ENCODE data around the gene TEX35.
"Not testable (repeated sequence)": the region's sequence is repeated elsewhere in the genome, so short reads cannot be mapped to it uniquely, and the experiment has no call there.

The TEX35 gene

GRCh38 chr1:178541829-178542553, 29.1 kb downstream of the TEX35 start:
- DNase-seq, result peak in 5 of 14 donors; percentile 32 to 75 (median 46)

- peak; percentile 35 to 91 (median 82) for DNase-seq
Observed at GRCh38 chr1:178542554-178543289, 29.8 kb downstream of the TEX35 start.

- DNase-seq, result no peak
Observed at GRCh38 chr1:178543290-178543607, 30.3 kb downstream of the TEX35 start.

GRCh38 chr1:178544531-178544930, 31.6 kb downstream of the TEX35 start:
- no peak for DNase-seq

GRCh38 chr1:178548108-178548507, 35.2 kb downstream of the TEX35 start:
- no peak for DNase-seq

GRCh38 chr1:178551307-178551706, 38.4 kb downstream of the TEX35 start:
- DNase-seq, result no peak

GRCh38 chr1:178551940-178552339, 39.0 kb downstream of the TEX35 start:
- no peak for DNase-seq

GRCh38 chr1:178552856-178553255, 39.9 kb downstream of the TEX35 start:
- no peak for DNase-seq

GRCh38 chr1:178554351-178554750, 41.4 kb downstream of the TEX35 start:
- DNase-seq, result not testable (repeated sequence)

- not testable (repeated sequence) for DNase-seq
Observed at GRCh38 chr1:178555613-178556012, 42.7 kb downstream of the TEX35 start.

GRCh38 chr1:178558816-178559215, 45.9 kb downstream of the TEX35 start:
- DNase-seq, result not testable (repeated sequence)

GRCh38 chr1:178560871-178561376, 48.0 kb downstream of the TEX35 start:
- DNase-seq, result no peak

- no peak for DNase-seq
Observed at GRCh38 chr1:178563099-178563820, 50.4 kb downstream of the TEX35 start.

GRCh38 chr1:178564086-178564782, 51.3 kb downstream of the TEX35 start:
- no peak for DNase-seq

GRCh38 chr1:178564783-178565180, 51.9 kb downstream of the TEX35 start:
- DNase-seq, result no peak

- no peak for DNase-seq
Observed at GRCh38 chr1:178565586-178565985, 52.7 kb downstream of the TEX35 start.

- DNase-seq, result no peak
Observed at GRCh38 chr1:178566187-178566586, 53.3 kb downstream of the TEX35 start.

GRCh38 chr1:178571807-178572206, 58.9 kb downstream of the TEX35 start:
- DNase-seq, result no peak
